NCI-H82 treated with DMSO at 0.1 percent for 48 hours (cell line): ENCODE results near the gene KSR1.
"Not testable (repeated sequence)": the region's sequence is repeated elsewhere in the genome, so short reads cannot be mapped to it uniquely, and the experiment has no call there.

Experiments
- DNase-seq: peaks from one replicate; lab custom pipeline; 2025; ENCODE audit not compliant: unreplicated experiment; lab: John Stamatoyannopoulos, UW

KSR1 gene

DNA sequence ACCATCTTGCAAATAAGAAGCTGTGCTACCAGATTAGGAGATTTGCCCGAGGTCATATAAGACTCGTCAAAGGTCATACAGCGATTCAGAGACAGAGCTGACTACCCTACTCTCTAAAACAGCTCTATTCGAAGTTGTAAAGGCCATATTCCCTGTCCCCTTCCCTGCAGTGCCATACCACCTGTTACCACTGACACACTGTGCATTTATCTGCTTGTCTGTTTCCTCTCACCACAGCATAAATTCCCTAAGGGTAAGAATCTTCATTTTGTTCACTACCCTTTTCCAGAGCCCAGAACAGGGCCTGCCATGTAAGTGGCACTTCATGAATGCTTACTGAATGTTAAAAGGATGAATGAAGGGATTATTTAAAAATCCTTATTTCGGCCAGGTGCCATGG is 3.4 kb upstream of the KSR1 start:
- no peak for DNase-seq

- DNase-seq = no peak
These were observed 2.8 kb upstream of the KSR1 start for GRCh38 chr17:27453471-27453870.

DNA sequence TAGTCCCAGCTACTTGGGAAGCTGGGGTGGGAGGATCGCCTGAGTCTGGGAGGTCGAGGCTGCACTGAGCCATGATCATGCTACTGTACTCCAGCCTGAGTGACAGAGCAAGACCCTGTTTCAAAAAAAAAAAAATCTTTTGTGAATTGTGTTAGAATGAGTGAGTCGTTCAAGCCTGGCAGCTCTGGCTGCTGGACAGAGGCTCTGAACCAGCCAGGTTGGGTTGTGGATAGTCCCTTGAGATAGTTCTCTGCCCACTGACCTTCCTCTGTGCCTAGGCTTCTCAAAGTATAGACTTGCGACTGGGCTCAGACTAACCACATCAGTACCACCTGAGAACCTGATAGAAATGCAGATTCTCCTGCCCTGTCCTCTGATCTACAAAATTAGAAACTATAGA is 2.2 kb upstream of the KSR1 start:
- no peak for DNase-seq

DNA sequence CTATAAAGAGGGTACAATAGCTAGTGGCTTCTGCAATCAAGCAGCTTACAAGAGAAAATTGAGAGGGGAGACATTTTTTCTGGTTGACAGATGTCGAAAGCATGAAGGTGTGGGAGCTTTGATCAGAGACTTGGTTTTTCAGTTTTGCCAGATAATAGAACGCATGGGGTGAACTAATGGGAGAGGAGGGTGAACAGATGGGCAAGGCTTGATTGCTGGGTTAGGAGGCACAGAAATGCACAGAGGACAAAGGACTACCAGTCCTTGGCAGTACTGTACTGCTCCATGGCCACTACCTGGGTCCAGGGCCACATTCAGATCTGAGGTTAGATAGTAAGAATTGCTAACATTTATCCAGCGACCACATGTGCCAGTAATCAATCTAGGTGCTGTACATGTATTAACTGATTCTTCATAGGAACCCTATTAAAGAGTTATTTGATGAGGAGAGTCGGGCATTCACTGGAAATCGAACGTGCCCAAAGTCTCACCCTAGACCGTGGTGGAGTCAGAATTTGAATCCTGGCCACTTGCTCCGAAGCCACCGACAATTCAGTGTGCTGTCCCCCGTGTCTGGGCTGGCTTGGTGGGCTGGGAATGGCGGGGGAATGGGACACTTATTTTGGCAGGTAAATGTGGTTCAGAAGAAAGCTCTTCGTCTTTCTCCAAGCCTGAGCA is 873 bp upstream of the KSR1 start:
- no peak for DNase-seq

DNA sequence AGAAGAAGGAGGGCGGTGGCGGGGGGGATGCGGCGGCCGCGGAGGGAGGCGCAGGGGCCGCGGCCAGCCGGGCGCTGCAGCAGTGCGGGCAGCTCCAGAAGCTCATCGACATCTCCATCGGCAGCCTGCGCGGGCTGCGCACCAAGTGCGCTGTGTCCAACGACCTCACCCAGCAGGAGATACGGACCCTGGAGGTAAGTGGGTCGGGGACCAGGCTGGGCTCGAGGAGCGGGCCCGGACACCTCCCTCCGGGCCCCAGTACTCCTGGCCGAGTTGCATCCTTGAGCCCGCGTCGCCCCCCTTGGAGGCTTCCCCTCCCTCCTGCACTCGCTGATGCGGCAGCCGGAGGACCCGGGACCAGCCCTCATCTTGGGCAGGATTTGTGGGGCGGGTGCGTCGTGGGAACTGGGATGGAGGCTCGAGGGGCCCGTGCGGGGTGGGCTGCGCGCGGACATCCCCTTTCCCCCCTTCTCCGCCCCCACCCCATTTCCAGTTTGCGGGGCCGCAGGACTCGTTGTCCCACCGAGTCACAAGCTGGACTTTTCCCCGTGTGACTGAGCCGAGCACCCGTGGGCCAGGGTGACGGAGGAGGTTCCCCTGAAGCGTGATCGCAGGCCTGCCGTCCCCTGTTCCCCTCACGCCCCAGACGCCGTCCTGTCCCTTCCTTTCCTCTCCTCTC is 572 bp downstream of the KSR1 start:
- DNase-seq = no peak

DNA sequence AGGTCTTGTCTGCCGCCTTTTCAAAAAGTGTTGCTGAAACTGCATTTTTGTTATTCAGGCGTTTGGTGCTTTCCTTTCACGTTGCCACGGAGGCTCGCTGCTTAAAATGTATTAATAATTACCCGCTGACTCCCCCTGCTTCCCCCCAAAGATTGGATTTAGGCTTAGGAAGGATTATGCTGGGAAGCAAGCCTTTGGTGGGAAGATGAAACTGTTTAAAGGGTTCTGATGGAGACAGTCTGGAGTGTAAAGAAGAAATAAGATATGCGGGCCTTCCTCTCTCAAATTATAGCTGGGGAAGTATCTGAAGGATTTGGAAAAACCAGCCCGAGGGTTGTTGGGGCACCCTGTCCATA is 1.1 kb downstream of the KSR1 start:
- peak; percentile 83 for DNase-seq

GRCh38 chr17:27457731-27458523 is 1.7 kb downstream of the KSR1 start:
- peak; percentile 69 for DNase-seq

GRCh38 chr17:27458524-27458908 is 2.3 kb downstream of the KSR1 start:
- no peak for DNase-seq

DNA sequence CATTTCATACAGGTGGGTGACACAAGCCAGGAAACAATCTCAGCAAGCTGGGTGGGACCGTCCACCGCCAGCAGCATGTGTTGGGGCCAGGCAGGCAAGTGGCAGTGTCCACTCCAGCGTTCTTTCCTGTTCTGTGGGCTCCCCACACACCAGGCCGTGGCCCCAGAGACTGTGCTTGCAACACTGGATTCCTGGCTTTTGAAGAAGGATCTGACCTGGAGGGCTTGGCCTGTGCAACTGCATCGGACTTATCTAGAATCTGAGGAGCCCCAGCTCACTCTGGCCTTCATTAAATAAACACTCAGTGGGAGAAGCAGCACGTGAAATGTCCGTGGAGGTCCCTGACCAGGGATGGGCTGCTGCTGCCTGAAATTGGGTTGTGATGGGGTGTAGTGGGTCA is 3.2 kb downstream of the KSR1 start:
- no peak for DNase-seq

DNA sequence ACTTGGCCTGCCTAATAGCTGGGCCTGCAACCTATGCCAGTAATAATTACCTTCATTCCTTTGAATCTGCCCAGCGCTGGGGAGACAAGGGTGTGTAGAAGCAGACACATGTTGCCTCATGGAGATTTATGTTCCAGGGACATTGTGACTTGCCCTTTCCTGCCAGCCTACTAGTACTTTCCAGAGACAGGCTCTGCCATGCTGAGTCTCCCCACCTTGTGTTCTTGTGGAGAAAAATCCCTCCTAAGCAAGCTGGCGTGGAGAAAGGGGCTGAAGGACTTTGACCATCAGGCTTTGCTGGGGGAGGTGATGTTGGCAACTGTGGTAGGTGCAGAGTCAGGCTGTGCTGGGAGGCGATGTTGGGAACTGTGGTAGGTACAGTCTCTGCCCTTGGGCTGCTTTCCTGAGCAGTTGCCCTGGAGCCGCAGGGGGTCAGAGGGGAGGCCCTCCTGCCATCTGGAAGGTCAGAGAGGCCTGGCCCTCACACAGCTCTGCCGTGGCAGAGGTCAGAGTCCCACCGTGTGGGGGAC is 4.0 kb downstream of the KSR1 start:
- no peak for DNase-seq

- DNase-seq = no peak
These were observed 5.1 kb downstream of the KSR1 start for GRCh38 chr17:27461192-27461859.

DNA sequence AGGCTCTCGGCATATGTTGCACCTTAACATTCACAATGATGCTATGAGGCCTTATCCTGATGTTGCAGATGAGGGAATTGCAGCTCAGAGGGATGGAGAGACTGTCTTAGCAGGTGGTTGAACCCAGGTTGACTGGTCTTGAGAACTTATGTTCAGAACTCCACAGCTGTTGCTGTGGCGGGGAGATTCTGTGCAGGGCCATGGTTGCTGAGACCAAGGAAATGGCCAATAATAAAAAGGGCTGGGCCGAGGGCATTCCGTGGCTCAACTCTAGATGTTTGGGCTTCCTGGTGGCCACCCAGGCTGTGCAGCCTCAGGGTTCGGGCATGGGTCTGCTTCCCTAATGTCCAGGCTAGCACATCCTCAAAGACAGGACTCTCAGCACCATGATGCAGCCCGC is 5.9 kb downstream of the KSR1 start:
- DNase-seq = no peak

DNA sequence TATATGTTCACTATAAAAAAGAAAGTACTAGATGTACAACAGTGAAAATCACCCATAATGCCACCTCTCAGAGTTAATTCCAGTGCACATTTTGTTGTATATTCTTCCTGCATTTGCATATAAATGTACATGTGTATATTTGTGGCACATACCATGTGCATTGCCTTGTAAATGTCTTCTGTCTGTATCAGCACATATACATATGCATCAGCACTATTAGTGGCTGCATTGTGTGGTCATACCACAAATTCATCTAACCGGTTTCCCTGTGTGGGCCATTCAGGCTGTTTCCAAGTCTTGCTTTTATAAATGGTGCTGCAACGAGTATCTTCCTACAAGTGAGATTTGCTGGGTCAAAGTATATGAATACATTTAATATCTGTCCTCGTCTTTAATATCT is 6.5 kb downstream of the KSR1 start:
- no peak for DNase-seq

GRCh38 chr17:27463235-27463677 is 7.0 kb downstream of the KSR1 start:
- no peak for DNase-seq

- DNase-seq = not testable (repeated sequence)
These were observed 7.8 kb downstream of the KSR1 start for GRCh38 chr17:27464019-27464418.

DNA sequence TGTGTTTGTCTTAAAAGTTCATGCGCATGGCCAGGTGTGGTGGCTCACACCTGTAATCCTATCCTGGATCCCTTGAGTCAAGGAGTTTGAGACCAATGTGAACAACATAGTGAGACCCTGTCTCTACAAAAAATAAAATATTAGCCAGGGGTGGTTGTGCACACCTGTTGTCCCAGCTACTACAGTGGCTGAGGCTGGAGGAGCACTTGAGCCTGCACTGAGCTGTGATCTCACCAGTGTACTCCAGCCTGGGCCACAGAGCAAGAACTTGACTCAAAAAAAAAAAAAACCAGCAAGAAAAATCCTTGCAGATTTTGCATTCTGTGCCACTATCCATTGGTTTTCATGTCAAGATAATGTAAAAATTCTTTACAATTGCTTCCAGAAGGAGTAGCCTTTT is 8.2 kb downstream of the KSR1 start:
- no peak for DNase-seq

- DNase-seq = not testable (repeated sequence)
These were observed 9.6 kb downstream of the KSR1 start for GRCh38 chr17:27465875-27466274.

DNA sequence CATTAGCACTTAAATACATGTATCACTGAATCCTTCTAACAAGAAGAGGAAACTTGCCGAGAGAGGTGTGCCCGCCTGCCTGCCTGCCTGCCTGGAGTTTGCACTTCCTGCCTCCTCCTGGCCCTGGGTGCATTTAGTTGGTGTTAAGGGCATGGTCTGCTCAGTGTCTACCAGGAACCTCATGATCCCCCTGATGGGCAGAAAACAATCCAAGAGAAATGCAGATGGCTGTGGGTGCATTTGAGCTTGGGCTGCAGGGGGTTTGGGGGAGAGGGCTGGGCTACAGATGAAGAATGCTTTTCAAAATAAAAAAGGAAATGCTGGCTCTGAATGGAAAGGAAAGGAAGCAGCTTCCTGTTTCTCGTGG is 10.1 kb downstream of the KSR1 start:
- DNase-seq = no peak

DNA sequence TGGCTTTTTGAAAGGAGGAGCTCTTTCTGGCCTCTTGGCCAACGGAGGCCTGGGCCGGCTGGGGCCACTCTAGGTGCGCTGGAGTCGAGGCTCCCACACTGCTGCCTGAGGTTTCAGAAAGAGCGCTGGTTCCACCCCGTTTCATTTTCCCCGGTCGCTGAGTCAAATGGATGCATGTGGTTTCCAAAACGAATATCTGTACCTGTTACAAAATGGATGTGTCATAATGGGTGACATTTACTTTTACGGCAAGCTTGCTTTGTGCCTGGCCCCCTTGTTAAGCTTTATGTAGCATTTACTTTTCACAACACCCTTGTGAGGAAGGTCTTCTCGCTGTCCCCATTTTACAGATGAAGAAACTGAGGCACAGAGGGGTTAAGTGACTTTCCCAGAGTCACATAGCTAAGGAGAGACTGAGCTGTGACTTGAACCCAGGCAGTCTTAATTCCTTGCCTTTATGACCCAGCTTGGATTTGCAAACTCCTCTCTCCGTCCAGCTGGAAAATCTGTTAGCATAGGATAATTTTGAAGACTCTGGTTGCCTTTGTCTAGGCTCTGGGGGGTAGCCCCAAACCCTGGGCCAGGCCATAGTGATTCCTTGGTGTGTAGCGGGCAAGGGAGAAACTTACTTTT is 10.6 kb downstream of the KSR1 start:
- no peak for DNase-seq

GRCh38 chr17:27469256-27469655 is 13.0 kb downstream of the KSR1 start:
- DNase-seq = no peak
